IPS-18a (cell line): ENCODE measurements around the gene E2F2.

Source experiments
- H3K27ac ChIP-seq: one replicate; pipeline ENCODE4 v1.5.1; 2013; ENCODE audit warnings: low read length
- H3K27me3 ChIP-seq: one replicate; pipeline ENCODE4 v1.6.1; 2013; ENCODE audit warnings: mild to moderate bottlenecking, low read length; ENCODE audit not compliant: control insufficient read depth, insufficient read depth
- H3K36me3 ChIP-seq: one replicate; pipeline ENCODE4 v1.6.1; 2013; ENCODE audit warnings: low read depth, low read length; ENCODE audit not compliant: control insufficient read depth
- H3K4me1 ChIP-seq: one replicate; pipeline ENCODE4 v1.6.1; 2013; ENCODE audit warnings: low read depth, low read length; ENCODE audit not compliant: control insufficient read depth
- H3K4me3 ChIP-seq: one replicate; pipeline ENCODE4 v1.5.1; 2013; ENCODE audit warnings: low read length
- H3K9ac ChIP-seq: one replicate; pipeline ENCODE4 v1.6.1; 2013; ENCODE audit warnings: mild to moderate bottlenecking, low read length, moderate library complexity
- H3K9me3 ChIP-seq: one replicate; pipeline ENCODE4 v1.6.1; 2013; ENCODE audit warnings: low read depth, low read length; ENCODE audit not compliant: control insufficient read depth

The E2F2 gene, protein sequence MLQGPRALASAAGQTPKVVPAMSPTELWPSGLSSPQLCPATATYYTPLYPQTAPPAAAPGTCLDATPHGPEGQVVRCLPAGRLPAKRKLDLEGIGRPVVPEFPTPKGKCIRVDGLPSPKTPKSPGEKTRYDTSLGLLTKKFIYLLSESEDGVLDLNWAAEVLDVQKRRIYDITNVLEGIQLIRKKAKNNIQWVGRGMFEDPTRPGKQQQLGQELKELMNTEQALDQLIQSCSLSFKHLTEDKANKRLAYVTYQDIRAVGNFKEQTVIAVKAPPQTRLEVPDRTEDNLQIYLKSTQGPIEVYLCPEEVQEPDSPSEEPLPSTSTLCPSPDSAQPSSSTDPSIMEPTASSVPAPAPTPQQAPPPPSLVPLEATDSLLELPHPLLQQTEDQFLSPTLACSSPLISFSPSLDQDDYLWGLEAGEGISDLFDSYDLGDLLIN

GRCh38 chr1:23530747-23531561 is at the start of gene E2F2:
Gene E2F2, minus strand, starts transcription at chr1:23531233. Its CDS starts 440 bp downstream, at chr1:23530793.
- Histone ChIP-seq H3K36me3 (no peaks in the 10 kb centered on the region), H3K4me3 (peak within 1 kb of the TSS; percentile 61), H3K9me3 (no peaks in the 10 kb centered on the region), H3K4me1 (peaks cover 12% of the 10 kb centered on the region), H3K9ac (peak within 1 kb of the TSS; percentile 70), H3K27ac (no peak within 1 kb of the TSS), H3K27me3 (peaks cover 36% of the 10 kb centered on the region)

- H3K9ac ChIP-seq, result no peak overlapping the region
- H3K27me3 ChIP-seq, result no peaks in the 10 kb centered on the region
- peaks cover 5% of the 10 kb centered on the region for H3K4me1 ChIP-seq
- H3K27ac ChIP-seq, result no peak overlapping the region
- H3K9me3 ChIP-seq, result no peaks in the 10 kb centered on the region
- no peak overlapping the region for H3K4me3 ChIP-seq
- no peaks in the 10 kb centered on the region for H3K36me3 ChIP-seq
Measured at GRCh38 chr1:23578997-23579363, 47.9 kb upstream of the E2F2 start.

GRCh38 chr1:23578311-23578996 is 47.4 kb upstream of the E2F2 start:
- no peak overlapping the region for H3K27ac ChIP-seq

GRCh38 chr1:23577056-23578004 is 46.3 kb upstream of the E2F2 start:
- no peak overlapping the region for H3K4me3 ChIP-seq
- no peak overlapping the region for H3K27ac ChIP-seq
- H3K9ac ChIP-seq, result no peak overlapping the region
- H3K4me1 ChIP-seq, result peaks cover 5% of the 10 kb centered on the region
- H3K27me3 ChIP-seq, result no peaks in the 10 kb centered on the region
- no peaks in the 10 kb centered on the region for H3K9me3 ChIP-seq
- H3K36me3 ChIP-seq, result no peaks in the 10 kb centered on the region

More at GRCh38 chr1:23578311-23578996, 47.4 kb upstream of the E2F2 start:
- no peak overlapping the region for H3K4me3 ChIP-seq
- peaks cover 5% of the 10 kb centered on the region for H3K4me1 ChIP-seq
- H3K36me3 ChIP-seq, result no peaks in the 10 kb centered on the region
- H3K9me3 ChIP-seq, result no peaks in the 10 kb centered on the region
- no peaks in the 10 kb centered on the region for H3K27me3 ChIP-seq
- no peak overlapping the region for H3K9ac ChIP-seq

DNA sequence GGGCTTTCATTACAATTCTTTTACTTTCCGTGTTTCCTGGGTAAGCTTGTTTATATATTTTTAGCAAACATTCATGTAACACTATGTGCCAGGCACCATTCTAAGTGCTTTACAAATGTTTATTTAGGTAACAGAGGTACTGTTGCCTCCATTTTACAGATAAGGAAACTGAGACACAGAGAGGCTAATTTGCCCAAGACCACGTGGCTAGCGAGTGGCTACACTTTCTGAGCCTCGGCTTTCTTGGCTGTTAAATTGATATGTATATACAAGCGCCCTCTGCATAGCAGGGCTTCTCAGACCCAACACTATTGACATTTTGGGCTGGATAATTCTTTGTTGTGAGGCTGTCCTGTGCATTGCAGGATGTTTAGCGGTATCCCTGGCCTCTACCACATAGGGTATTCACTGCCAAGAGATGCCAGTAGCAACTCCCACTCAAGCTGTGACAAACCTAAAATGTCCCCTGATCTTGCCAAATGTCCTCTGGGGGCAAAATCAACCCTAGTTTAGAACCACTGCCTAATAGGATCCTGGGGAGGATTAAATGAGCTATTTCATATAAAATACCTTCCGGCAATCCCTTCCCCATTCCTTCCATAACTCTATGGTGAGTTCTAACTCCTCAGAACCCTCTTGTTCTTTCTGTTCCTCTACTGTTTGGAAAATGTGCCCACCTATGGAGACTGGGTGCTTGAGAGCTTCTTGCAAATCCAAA is 45.5 kb upstream of the E2F2 start:
- Histone ChIP-seq H3K4me3 (no peak overlapping the region), H3K36me3 (no peaks in the 10 kb centered on the region), H3K27me3 (no peaks in the 10 kb centered on the region), H3K9me3 (no peaks in the 10 kb centered on the region), H3K27ac (no peak overlapping the region), H3K4me1 (peaks cover 5% of the 10 kb centered on the region), H3K9ac (no peak overlapping the region)

DNA sequence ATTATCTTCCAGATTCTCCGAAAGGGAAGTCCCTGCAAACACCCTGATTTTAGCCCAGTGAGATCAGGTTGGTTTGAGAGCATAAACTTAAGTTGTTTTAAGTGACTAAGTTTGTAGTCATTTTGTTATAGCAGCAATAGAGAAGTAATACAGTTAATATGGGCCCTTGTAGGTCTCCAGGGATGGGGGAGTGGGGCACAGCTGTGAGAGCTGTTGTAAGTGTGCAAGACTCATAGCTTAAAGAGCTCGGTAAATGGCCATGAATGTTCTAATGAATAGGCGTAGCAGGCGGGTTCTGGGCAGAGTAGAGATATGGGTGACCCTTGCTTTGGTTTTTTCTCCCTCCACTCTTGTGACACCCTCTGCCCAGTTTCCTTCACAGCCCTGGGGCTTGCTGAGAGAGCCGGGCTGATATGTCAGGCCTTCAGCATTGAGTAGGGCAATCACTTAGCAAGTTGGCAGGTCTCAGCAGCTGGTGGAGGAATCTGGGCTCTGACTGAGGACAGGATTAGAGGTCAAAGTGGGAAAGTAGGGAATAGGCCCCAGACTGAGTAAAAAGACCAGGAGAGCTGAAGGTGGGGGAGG is 44.3 kb upstream of the E2F2 start:
- H3K4me1 ChIP-seq, result peaks cover 5% of the 10 kb centered on the region
- H3K4me3 ChIP-seq, result no peak overlapping the region
- no peaks in the 10 kb centered on the region for H3K9me3 ChIP-seq
- H3K9ac ChIP-seq, result no peak overlapping the region
- H3K36me3 ChIP-seq, result no peaks in the 10 kb centered on the region
- H3K27ac ChIP-seq, result no peak overlapping the region
- H3K27me3 ChIP-seq, result no peaks in the 10 kb centered on the region

DNA sequence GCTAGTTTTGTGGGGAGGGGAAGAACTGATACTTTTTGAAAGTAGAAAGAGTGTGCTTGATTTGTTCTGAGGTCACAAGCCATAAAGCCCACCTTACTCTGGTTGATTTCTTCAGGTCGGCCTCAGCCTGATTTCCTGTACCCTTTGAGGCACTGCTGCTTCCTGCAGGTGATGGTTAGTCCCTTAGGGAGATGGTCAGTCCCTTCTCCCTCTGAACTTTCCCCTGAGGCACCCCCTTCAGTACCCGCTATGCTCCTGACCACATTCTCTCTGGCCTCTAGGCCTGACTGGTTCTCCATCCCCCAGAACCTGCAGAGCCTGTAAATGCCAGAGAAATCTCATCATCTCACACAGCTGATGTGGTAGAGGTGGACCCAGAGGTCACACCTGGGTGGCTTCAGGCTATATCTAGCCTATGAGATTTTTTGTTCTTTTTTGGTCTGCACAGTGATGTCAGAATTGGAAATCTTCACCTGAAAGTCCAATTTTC is 43.3 kb upstream of the E2F2 start:
- Histone ChIP-seq H3K27me3 (no peaks in the 10 kb centered on the region), H3K9me3 (no peaks in the 10 kb centered on the region), H3K9ac (no peak overlapping the region), H3K4me1 (peaks cover 8% of the 10 kb centered on the region), H3K36me3 (no peaks in the 10 kb centered on the region), H3K27ac (no peak overlapping the region), H3K4me3 (no peak overlapping the region)

DNA sequence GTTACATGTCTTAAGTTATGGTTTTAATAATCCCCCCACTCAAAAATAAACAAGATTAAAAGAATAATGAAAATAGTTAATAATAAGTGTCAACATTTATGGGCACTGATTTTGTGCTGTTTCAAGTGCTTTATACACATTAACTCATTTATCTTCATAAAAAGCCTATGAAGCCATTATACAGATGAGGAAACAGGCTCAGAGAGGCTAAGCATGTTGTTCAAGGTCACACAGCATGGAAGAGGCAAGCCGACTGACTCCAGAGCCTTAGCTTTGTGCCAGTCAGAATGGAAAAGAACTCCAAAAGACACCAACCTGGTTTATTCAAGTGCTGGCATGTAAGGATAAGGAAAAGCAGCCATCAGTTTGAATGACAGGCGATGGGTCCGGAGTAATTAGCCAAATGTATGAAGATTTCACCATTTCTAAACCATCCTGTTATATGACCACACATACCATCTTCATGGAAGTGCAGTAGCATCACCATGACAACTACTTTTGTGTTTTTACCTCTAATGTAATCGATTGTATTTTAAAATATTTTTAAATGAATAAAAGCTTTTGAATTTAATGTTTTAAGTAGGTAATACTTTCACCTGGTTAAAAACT is 42.6 kb upstream of the E2F2 start:
- H3K4me1 ChIP-seq, result peaks cover 15% of the 10 kb centered on the region

DNA sequence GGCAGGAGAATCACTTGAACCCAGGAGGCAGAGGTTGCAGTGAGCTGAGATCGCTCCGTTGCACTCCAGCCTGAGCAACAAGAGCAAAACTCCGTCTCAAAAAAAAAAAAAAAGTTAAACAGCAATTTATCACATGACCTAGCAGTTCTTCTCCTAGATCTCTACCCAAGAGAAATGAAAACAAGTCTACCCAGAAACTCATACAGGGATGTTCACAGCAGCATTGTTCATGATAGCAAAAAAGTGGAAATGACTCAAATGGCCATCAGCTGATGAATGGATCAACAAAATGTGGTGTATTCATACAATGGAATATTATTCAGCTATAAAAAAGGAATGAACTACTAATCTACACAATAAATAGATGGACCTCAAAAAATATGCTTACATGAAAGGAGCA is 40.4 kb upstream of the E2F2 start:
- Histone ChIP-seq H3K4me1 (peaks cover 13% of the 10 kb centered on the region), H3K9ac (no peak overlapping the region), H3K9me3 (no peaks in the 10 kb centered on the region), H3K36me3 (no peaks in the 10 kb centered on the region), H3K27ac (no peak overlapping the region), H3K4me3 (no peak overlapping the region), H3K27me3 (no peaks in the 10 kb centered on the region)

More for the DNA sequence above, 42.6 kb upstream of the E2F2 start:
- no peak overlapping the region for H3K9ac ChIP-seq
- H3K36me3 ChIP-seq, result no peaks in the 10 kb centered on the region
- no peaks in the 10 kb centered on the region for H3K27me3 ChIP-seq
- H3K9me3 ChIP-seq, result no peaks in the 10 kb centered on the region
- H3K4me3 ChIP-seq, result no peak overlapping the region
- no peak overlapping the region for H3K27ac ChIP-seq
